ENCODE data around the gene GRN. TPM values are rescaled to one million over a fixed set of nuclear protein-coding genes. Genes with fewer than 3 reads are reported as not detected.

Gene GRN
- total and polyA plus RNA-seq, 4 experiments from 2014 or later = 45.9 to 69.2 (median 49.8) TPM

DNA sequence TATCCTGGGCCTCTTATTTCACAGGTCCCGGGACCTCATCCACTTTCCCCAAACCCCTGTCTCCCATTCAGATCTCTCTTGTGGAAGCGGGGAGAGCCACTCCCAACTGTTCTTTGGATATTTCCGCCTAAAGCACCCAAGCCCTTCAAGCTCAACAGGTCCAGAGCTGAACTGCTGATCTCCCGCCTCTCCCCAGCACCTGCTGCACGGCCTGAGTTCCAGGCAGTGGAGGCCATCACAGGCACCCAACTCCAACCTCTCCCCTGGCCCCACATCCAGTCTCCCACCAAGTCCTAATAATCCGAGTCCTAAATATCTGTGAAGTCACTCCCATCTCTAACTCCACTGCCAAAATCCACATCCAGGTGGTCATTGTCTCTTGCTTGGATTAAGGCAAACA is 37.8 kb downstream of the GRN start:
- intact Hi-C loops (cut with micrococcal nuclease) = no loop called here
- H3K27ac ChIP-seq (ENCODE audit: low read depth, low read length) = no peak overlapping the region
- H3K9me3 ChIP-seq (ENCODE audit: control insufficient read depth in 1 of 2, low read length in 2 of 2) = no peaks in the 10 kb centered on the region
- POLR2A ChIA-PET (ENCODE audit: partially characterized antibody) = interaction anchor here (1.4 kb wide), 1 partner anchor 11 kb away, joined by 4 read pairs; no protein-coding TSS in a partner anchor
- peaks cover 16% of the 10 kb centered on the region for H3K4me1 ChIP-seq (ENCODE audit: insufficient read depth, low read length)
- peaks cover 0 to 1% (median 0%) of the 10 kb centered on the region in 8 donors for H3K9me3 Mint-ChIP-seq
- H3K27me3 ChIP-seq (ENCODE audit: insufficient read depth, low read length) = no peaks in the 10 kb centered on the region
- H3K4me3 ChIP-seq (ENCODE audit: low read length in 2 of 2) = no peak overlapping the region
- no peaks in the 10 kb centered on the region for H3K36me3 Mint-ChIP-seq
- no peak overlapping the region for H3K4me3 Mint-ChIP-seq
- peaks cover 4 to 17% (median 14%) of the 10 kb centered on the region in 4 donors for H3K4me1 Mint-ChIP-seq
- H3K27ac Mint-ChIP-seq = peak overlapping the region in 2 of 7 donors; percentile 48 to 65
- H3K36me3 ChIP-seq (ENCODE audit: insufficient read depth, low read length) = no peaks in the 10 kb centered on the region
- CTCF ChIA-PET (ENCODE audit: partially characterized antibody) = no interaction called here
- DNase-seq = no peak
- peaks cover 13 to 20% of the 10 kb centered on the region in 2 donors for H3K27me3 Mint-ChIP-seq

DNA sequence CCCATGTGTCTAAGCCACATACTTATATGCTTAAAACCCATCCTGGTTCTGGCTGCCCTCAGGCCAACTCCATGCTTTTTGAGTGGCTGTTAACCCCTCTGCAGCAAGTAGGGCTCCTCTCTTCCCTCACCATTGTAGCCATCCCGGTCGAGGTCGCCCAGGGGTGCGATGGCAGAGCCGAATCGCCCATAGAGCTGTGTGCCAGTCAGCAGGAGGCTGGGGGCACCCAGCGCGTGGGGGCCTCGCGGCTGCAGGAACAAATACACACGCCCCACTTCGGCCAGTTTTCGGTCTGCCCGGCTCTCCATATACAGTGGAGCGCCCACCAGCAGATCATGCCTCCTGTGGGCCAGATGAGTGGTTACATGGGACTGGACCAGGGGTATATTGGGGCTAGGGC is 38.3 kb downstream of the GRN start:
- peaks cover 16% of the 10 kb centered on the region for H3K4me1 ChIP-seq (ENCODE audit: insufficient read depth, low read length)
- intact Hi-C loops (cut with micrococcal nuclease) = no loop called here
- ChIA-PET POLR2A (ENCODE audit: partially characterized antibody) (no interaction called here), CTCF (ENCODE audit: partially characterized antibody) (no interaction called here)
- Mint-ChIP-seq H3K4me3 (peak overlapping the region in 2 of 8 donors; percentile 25 to 29), H3K27me3 (peaks cover 15 to 21% of the 10 kb centered on the region in 2 donors), H3K27ac (peak overlapping the region in 1 of 7 donors; percentile 48), H3K36me3 (no peaks in the 10 kb centered on the region), H3K9me3 (peaks cover 0 to 1% (median 0%) of the 10 kb centered on the region in 8 donors), H3K4me1 (peaks cover 4 to 17% (median 14%) of the 10 kb centered on the region in 4 donors)
- no peaks in the 10 kb centered on the region for H3K9me3 ChIP-seq (ENCODE audit: control insufficient read depth in 1 of 2, low read length in 2 of 2)
- H3K36me3 ChIP-seq (ENCODE audit: insufficient read depth, low read length) = no peaks in the 10 kb centered on the region
- no peak for DNase-seq
- H3K27ac ChIP-seq (ENCODE audit: low read depth, low read length) = no peak overlapping the region
- no peak overlapping the region for H3K4me3 ChIP-seq (ENCODE audit: low read length in 2 of 2)
- no peaks in the 10 kb centered on the region for H3K27me3 ChIP-seq (ENCODE audit: insufficient read depth, low read length)

DNA sequence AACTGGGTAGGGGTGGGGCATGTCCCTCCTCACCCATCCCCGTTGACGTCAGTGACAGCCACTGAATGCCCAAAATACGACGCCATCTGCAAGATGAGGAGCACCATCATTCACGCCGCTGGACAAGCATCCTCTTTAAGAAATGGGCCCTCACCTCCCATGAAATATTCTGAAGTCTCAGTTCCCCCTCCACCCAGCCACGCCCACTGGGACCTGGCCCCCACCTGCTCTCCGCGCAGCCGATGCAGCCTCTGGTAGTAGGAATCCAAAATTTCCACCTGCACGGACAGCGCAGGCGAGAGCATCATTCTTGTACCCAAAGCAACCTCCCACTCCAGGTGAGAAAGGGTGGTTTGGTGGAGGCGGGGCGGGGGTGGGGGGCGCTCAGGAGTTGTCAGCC is 38.8 kb downstream of the GRN start:
- no peaks in the 10 kb centered on the region for H3K36me3 ChIP-seq (ENCODE audit: insufficient read depth, low read length)
- peaks cover 4 to 17% (median 14%) of the 10 kb centered on the region in 4 donors for H3K4me1 Mint-ChIP-seq
- DNase-seq = no peak
- H3K9me3 ChIP-seq (ENCODE audit: control insufficient read depth in 1 of 2, low read length in 2 of 2) = no peaks in the 10 kb centered on the region
- POLR2A ChIA-PET (ENCODE audit: partially characterized antibody) = no interaction called here
- H3K27ac Mint-ChIP-seq = peak overlapping the region in 1 of 7 donors; percentile 59
- no peaks in the 10 kb centered on the region for H3K27me3 ChIP-seq (ENCODE audit: insufficient read depth, low read length)
- no peak overlapping the region for H3K27ac ChIP-seq (ENCODE audit: low read depth, low read length)
- no peaks in the 10 kb centered on the region for H3K36me3 Mint-ChIP-seq
- peaks cover 16% of the 10 kb centered on the region for H3K4me1 ChIP-seq (ENCODE audit: insufficient read depth, low read length)
- H3K4me3 ChIP-seq (ENCODE audit: low read length in 2 of 2) = no peak overlapping the region
- CTCF ChIA-PET (ENCODE audit: partially characterized antibody) = no interaction called here
- H3K9me3 Mint-ChIP-seq = peaks cover 0 to 1% (median 0%) of the 10 kb centered on the region in 8 donors
- peaks cover 15 to 17% of the 10 kb centered on the region in 2 donors for H3K27me3 Mint-ChIP-seq
- peak overlapping the region in 3 of 8 donors; percentile 15 to 29 (median 25) for H3K4me3 Mint-ChIP-seq
- intact Hi-C loops (cut with micrococcal nuclease) = no loop called here

DNA sequence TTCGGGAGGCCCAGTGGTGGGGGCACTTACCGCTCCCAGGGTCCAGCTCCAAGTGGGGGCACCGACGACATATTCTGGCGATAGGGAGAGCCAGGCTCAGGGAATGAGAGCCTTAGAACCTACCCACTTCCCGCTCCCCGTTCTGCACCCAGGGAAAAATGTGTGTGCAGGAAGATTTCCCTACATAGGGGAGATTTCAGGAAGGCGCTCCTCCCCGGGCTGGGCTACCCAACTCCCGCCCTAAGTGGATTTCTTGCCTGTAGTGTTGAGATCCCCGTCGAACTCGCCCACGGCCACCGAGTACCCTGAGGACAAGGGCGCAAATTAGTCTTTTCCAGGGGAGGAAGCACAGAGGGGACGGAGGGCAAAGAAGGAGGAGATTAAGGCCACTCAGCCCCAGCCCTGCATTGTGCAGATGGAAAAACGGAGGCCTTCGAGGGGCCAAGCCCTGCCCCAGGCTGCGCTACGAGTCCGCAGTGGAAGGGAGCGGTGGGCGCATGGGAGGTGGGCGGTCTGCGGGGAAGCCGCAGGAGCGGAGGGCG is 39.2 kb downstream of the GRN start:
- Mint-ChIP-seq H3K9me3 (peaks cover 0 to 1% (median 0%) of the 10 kb centered on the region in 8 donors), H3K27ac (peak overlapping the region in 1 of 7 donors; percentile 83), H3K36me3 (no peaks in the 10 kb centered on the region), H3K4me3 (peak overlapping the region in 7 of 8 donors; percentile 39 to 80 (median 52)), H3K27me3 (peaks cover 15 to 17% of the 10 kb centered on the region in 2 donors), H3K4me1 (peaks cover 4 to 17% (median 14%) of the 10 kb centered on the region in 4 donors)
- Histone ChIP-seq H3K27me3 (ENCODE audit: insufficient read depth, low read length) (no peaks in the 10 kb centered on the region), H3K36me3 (ENCODE audit: insufficient read depth, low read length) (no peaks in the 10 kb centered on the region), H3K4me3 (ENCODE audit: low read length in 2 of 2) (no peak overlapping the region), H3K9me3 (ENCODE audit: control insufficient read depth in 1 of 2, low read length in 2 of 2) (no peaks in the 10 kb centered on the region), H3K27ac (ENCODE audit: low read depth, low read length) (no peak overlapping the region), H3K4me1 (ENCODE audit: insufficient read depth, low read length) (peaks cover 16% of the 10 kb centered on the region)
- intact Hi-C loops (cut with micrococcal nuclease) = no loop called here
- CTCF ChIA-PET (ENCODE audit: partially characterized antibody) = interaction anchor here (1.1 kb wide), 1 partner anchor 8 kb away, joined by 3 read pairs; no protein-coding TSS in a partner anchor
- POLR2A ChIA-PET (ENCODE audit: partially characterized antibody) = interaction anchor here (1.2 kb wide), 1 partner anchor 164 kb away, joined by 3 read pairs; no protein-coding TSS in a partner anchor
- no peak for DNase-seq

DNA sequence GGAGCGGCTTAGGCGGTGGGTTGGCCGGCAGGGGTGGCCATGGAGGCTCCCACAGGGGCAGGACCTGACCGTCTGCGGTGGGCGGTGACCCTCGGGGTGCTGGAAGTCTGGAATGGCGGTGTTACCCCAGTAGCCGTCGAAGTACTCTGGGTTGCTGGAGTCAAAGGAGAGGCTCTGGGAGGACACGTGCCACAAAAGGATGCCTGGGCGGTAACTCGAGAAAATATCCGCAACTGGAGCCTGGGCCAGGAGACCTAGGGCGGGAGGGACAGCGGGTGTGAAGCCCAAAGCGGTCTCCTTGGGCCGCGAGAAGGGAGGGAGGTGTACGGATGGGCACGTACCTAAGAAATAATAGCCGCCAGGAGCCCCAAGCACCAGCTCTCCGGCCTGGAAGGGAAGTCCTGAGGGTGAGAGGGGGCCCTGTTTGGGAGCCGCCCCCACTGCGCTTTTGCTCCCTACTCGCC is 39.8 kb downstream of the GRN start:
- Histone ChIP-seq H3K4me1 (ENCODE audit: insufficient read depth, low read length) (peaks cover 17% of the 10 kb centered on the region), H3K27ac (ENCODE audit: low read depth, low read length) (no peak overlapping the region), H3K4me3 (ENCODE audit: low read length in 2 of 2) (peak overlapping the region in 1 of 2 donors; percentile 43), H3K27me3 (ENCODE audit: insufficient read depth, low read length) (no peaks in the 10 kb centered on the region), H3K9me3 (ENCODE audit: control insufficient read depth in 1 of 2, low read length in 2 of 2) (no peaks in the 10 kb centered on the region), H3K36me3 (ENCODE audit: insufficient read depth, low read length) (no peaks in the 10 kb centered on the region)
- H3K36me3 Mint-ChIP-seq = no peaks in the 10 kb centered on the region
- ChIA-PET CTCF (ENCODE audit: partially characterized antibody) (interaction anchor here (0.6 to 1.1 kb wide), 2 partner anchors 8 to 722 kb away, joined by 3 read pairs; no protein-coding TSS in a partner anchor), POLR2A (ENCODE audit: partially characterized antibody) (interaction anchor here (1.2 kb wide), 1 partner anchor 165 kb away, joined by 3 read pairs; no protein-coding TSS in a partner anchor)
- H3K9me3 Mint-ChIP-seq = peaks cover 0 to 1% (median 0%) of the 10 kb centered on the region in 8 donors
- H3K27me3 Mint-ChIP-seq = peaks cover 15 to 17% of the 10 kb centered on the region in 2 donors
- intact Hi-C loops (cut with micrococcal nuclease) = no loop called here
- DNase-seq = peak in 2 of 5 donors; percentile 10 to 13
- H3K4me1 Mint-ChIP-seq = peaks cover 4 to 17% (median 14%) of the 10 kb centered on the region in 4 donors
- H3K4me3 Mint-ChIP-seq = peak overlapping the region; percentile 51 to 88 (median 77)
- H3K27ac Mint-ChIP-seq = peak overlapping the region in 2 of 7 donors; percentile 9 to 83

DNA sequence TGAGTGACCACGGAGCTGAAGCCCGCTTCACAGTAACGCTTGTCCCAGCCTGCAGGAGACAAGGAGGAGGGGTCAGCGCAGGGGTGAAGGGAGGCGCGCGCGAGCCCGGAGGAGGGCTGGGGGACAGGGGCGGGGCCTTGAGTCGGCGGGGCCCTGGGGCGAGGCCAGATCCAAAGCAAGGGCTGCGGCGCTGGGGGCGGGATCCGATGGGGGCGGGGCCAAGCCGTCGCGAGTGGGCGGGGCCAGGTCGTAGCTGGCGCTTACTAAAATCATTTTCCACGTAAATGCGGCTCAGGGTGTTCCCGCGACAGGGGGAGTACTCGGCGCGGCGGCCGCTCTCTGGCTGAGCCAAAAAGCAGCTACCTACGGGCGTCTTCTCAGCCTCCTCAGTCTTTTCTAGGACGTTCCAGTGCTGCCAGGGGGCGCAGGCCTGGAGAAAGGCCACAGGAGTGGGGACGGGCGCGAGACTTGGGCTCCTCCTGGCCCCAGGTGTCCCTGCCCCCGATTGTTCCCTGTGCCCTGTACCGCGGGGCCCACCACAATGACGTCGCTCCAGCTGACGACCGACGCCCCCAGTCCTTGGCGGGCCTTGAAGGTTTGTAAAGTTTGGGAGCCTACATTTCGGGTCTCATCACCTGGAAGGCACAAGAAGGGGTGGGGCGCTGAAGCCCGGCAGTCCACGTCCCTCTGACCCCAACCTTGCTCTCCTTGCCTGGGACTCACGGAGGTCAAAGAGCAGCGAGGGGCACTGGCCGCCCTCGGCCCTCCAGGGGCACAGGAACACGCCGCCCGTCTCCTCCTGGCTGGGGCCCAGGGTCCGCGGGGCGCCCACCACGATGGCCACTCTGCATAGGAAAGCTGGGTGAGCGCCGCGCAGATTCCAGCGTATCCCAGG is 40.4 kb downstream of the GRN start:
- H3K4me3 Mint-ChIP-seq = peak overlapping the region; percentile 73 to 88 (median 77)
- DNase-seq = peak; percentile 71 to 85 (median 76)
- H3K27ac Mint-ChIP-seq = peak overlapping the region in 3 of 7 donors; percentile 9 to 35 (median 35)
- H3K9me3 ChIP-seq (ENCODE audit: control insufficient read depth in 1 of 2, low read length in 2 of 2) = no peaks in the 10 kb centered on the region
- H3K9me3 Mint-ChIP-seq = peaks cover 0 to 2% (median 0%) of the 10 kb centered on the region in 8 donors
- intact Hi-C loops (cut with micrococcal nuclease) = no loop called here
- H3K36me3 ChIP-seq (ENCODE audit: insufficient read depth, low read length) = no peaks in the 10 kb centered on the region
- H3K27me3 ChIP-seq (ENCODE audit: insufficient read depth, low read length) = no peaks in the 10 kb centered on the region
- peaks cover 15 to 17% of the 10 kb centered on the region in 2 donors for H3K27me3 Mint-ChIP-seq
- H3K36me3 Mint-ChIP-seq = no peaks in the 10 kb centered on the region
- no peak overlapping the region for H3K27ac ChIP-seq (ENCODE audit: low read depth, low read length)
- ChIA-PET CTCF (ENCODE audit: partially characterized antibody) (interaction anchor here (0.6 to 1.1 kb wide), 2 partner anchors 9 to 722 kb away, joined by 3 read pairs; no protein-coding TSS in a partner anchor), POLR2A (ENCODE audit: partially characterized antibody) (interaction anchor here (0.7 to 1.2 kb wide), 3 partner anchors 33 to 166 kb away, joined by 3 to 4 read pairs (median 3); no protein-coding TSS in a partner anchor)
- peak overlapping the region; percentile 47 to 58 for H3K4me3 ChIP-seq (ENCODE audit: low read length in 2 of 2)
- peaks cover 4 to 17% (median 14%) of the 10 kb centered on the region in 4 donors for H3K4me1 Mint-ChIP-seq
- peaks cover 19% of the 10 kb centered on the region for H3K4me1 ChIP-seq (ENCODE audit: insufficient read depth, low read length)

Measured in CD4-positive, alpha-beta memory T cell (primary cell).